ENCODE measurements around the gene KCNQ1. TPM values are rescaled to one million over a fixed set of nuclear protein-coding genes. Genes with fewer than 3 reads are reported as not detected.

KCNQ1 gene
- total RNA-seq, 1 experiment from 2014 or later, result not detected

- H4K20me1 ChIP-seq (ENCODE audit: insufficient read depth), result no peaks in the 10 kb centered on the region
- H3K4me3 ChIP-seq, result no peak overlapping the region; the same call in 1 of the 2 replicates
- H3K27me3 ChIP-seq (ENCODE audit: insufficient read depth, low read depth), result peaks cover 14% of the 10 kb centered on the region
- CTCF ChIA-PET, result interaction anchor here (0.6 to 1.6 kb wide), 9 partner anchors 132 to 489 kb away, joined by 3 to 9 read pairs (median 3); partner anchors contain the start of genes CDKN1C and TSSC4
- H3F3A ChIP-seq (ENCODE audit: insufficient read depth, low read depth), result 0 out of 2 replicates have a peak, but pooled peaks cover 8% of the 10 kb centered on the region
- peak; percentile 65 to 85 for DNase-seq
- H2AFZ ChIP-seq, result no peak overlapping the region
- TF ChIP-seq EZH2 (IDR thresholded peaks at IDR 0.05; ENCODE audit: low read depth) (no peak), CTCF (conservative IDR thresholded peaks at IDR 0.05) (peak; percentile 92)
- POLR2A ChIA-PET (ENCODE audit: unreplicated experiment), result interaction anchor here (0.6 to 0.9 kb wide), 3 partner anchors 120 to 355 kb away, joined by 3 to 5 read pairs (median 3); no protein-coding TSS in a partner anchor
- no TSS peak for BruUV-seq (replicated peaks)
- H3K36me3 ChIP-seq (ENCODE audit: low read depth), result no peaks in the 10 kb centered on the region
- H3K4me2 ChIP-seq, result peak overlapping the region; percentile 96
- H3K4me1 ChIP-seq (replicated peaks; ENCODE audit: insufficient read depth), result peaks cover 13% of the 10 kb centered on the region
- no peaks in the 10 kb centered on the region for H3K9me3 ChIP-seq (ENCODE audit: insufficient read depth, low read depth)
- peak overlapping the region; percentile 67; the same call in 1 of the 2 replicates for H3K27ac ChIP-seq
- H3K79me2 ChIP-seq (ENCODE audit: low read depth), result no peaks in the 10 kb centered on the region
- intact Hi-C loops (cut with micrococcal nuclease; ENCODE audit: unreplicated experiment), result loop anchor here (1.0 to 10.0 kb wide), 5 partner anchors 162 to 684 kb away; partner anchors contain the start of genes KCNQ1OT1 and MRGPRG
- H3K9me2 ChIP-seq (ENCODE audit: insufficient read depth), result no peaks in the 10 kb centered on the region
Observed at GRCh38 chr11:2532704-2533586, 88.1 kb downstream of the KCNQ1 start.

GRCh38 chr11:2533587-2534133 is 88.9 kb downstream of the KCNQ1 start:
- Histone ChIP-seq H3K27me3 (ENCODE audit: insufficient read depth, low read depth) (peaks cover 13% of the 10 kb centered on the region), H4K20me1 (ENCODE audit: insufficient read depth) (no peaks in the 10 kb centered on the region), H2AFZ (peak overlapping the region; percentile 79), H3F3A (ENCODE audit: insufficient read depth, low read depth) (0 out of 2 replicates have a peak, but pooled peaks cover 8% of the 10 kb centered on the region), H3K4me1 (replicated peaks; ENCODE audit: insufficient read depth) (peaks cover 13% of the 10 kb centered on the region), H3K79me2 (ENCODE audit: low read depth) (no peaks in the 10 kb centered on the region), H3K9me3 (ENCODE audit: insufficient read depth, low read depth) (no peaks in the 10 kb centered on the region), H3K4me2 (peak overlapping the region; percentile 96), H3K36me3 (ENCODE audit: low read depth) (no peaks in the 10 kb centered on the region), H3K4me3 (peak overlapping the region; percentile 60; the same call in 1 of the 2 replicates), H3K9me2 (ENCODE audit: insufficient read depth) (no peaks in the 10 kb centered on the region), H3K27ac (peak overlapping the region; percentile 67)
- ChIA-PET POLR2A (ENCODE audit: unreplicated experiment) (interaction anchor here (0.6 to 0.9 kb wide), 3 partner anchors 120 to 354 kb away, joined by 3 to 5 read pairs (median 3); no protein-coding TSS in a partner anchor), CTCF (interaction anchor here (0.7 to 1.6 kb wide), 7 partner anchors 133 to 488 kb away, joined by 3 to 9 read pairs (median 3); partner anchors contain the start of genes CDKN1C and TSSC4)
- intact Hi-C loops (cut with micrococcal nuclease; ENCODE audit: unreplicated experiment), result loop anchor here (1.0 to 10.0 kb wide), 6 partner anchors 161 to 684 kb away; partner anchors contain the start of genes KCNQ1OT1 and MRGPRG
- no peak for TF ChIP-seq EZH2 (IDR thresholded peaks at IDR 0.05; ENCODE audit: low read depth)
- TF ChIP-seq CTCF (conservative IDR thresholded peaks at IDR 0.05), result no peak
- BruUV-seq (replicated peaks), result TSS peak; percentile 23
- peak; percentile 81 to 84 for DNase-seq
